Measurements from ENCODE around the gene KLRF2.

DNA sequence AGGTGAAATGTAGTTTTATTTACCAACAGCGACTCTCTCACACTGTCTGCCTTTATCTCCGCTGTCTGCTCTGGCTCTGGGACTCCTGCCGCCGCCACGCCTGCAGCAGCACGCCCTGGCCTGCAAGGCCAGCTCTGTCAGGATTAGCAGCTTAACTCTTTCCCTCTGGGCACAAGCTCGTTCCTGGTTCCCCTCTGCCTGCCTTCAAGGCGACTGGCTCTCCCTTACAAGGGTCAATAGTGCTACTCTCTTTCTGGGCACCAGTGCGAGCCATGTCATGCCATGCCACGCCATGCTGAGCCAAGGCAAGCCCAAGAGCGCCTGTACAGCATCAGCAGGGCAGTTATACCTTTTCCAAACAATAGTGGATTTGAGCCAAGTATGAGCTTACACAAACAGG, 8.5 kb upstream of the KLRF2 start:
- no peak for TF ChIP-seq CTCF (IDR thresholded peaks at IDR 0.05; ENCODE audit: low read depth, low read length, poor library complexity, severe bottlenecking)
- no peak for TF ChIP-seq EZH2phosphoT487 (IDR thresholded peaks at IDR 0.05; ENCODE audit: borderline replicate concordance, low read length)
